Activated naive CD4-positive, alpha-beta T cell treated with anti-CD3 and anti-CD28 coated beads, Interleukin-2, amount 50 U/mL, for 16 hours (primary cell): ENCODE data around the gene PLXND1.

Source experiments
- DNase-seq: peaks from one replicate; pipeline ENCODE4 v3.0.0-alpha.2; 2020

PLXND1 gene

GRCh38 chr3:129579991-129580390 lies 26.5 kb downstream of the PLXND1 start:
- DNase-seq: no peak

GRCh38 chr3:129577925-129578786 lies 28.3 kb downstream of the PLXND1 start:
- no peak for DNase-seq

- no peak for DNase-seq
Measured at GRCh38 chr3:129577366-129577765, 29.1 kb downstream of the PLXND1 start.

GRCh38 chr3:129576514-129577352 lies 29.7 kb downstream of the PLXND1 start:
- DNase-seq: no peak

GRCh38 chr3:129575997-129576384 lies 30.5 kb downstream of the PLXND1 start:
- DNase-seq: no peak

- no peak for DNase-seq
Measured at GRCh38 chr3:129575233-129575996, 31.1 kb downstream of the PLXND1 start.

- no peak for DNase-seq
Measured at GRCh38 chr3:129574206-129574605, 32.3 kb downstream of the PLXND1 start.

GRCh38 chr3:129573493-129573892 lies 33.0 kb downstream of the PLXND1 start:
- no peak for DNase-seq

- no peak for DNase-seq
Measured at GRCh38 chr3:129572603-129573002, 33.9 kb downstream of the PLXND1 start.

GRCh38 chr3:129571605-129572547 lies 34.6 kb downstream of the PLXND1 start:
- no peak for DNase-seq

GRCh38 chr3:129569856-129570255 lies 36.6 kb downstream of the PLXND1 start:
- no peak for DNase-seq

- no peak for DNase-seq
Measured at GRCh38 chr3:129567939-129568338, 38.5 kb downstream of the PLXND1 start.

GRCh38 chr3:129567176-129567705 lies 39.2 kb downstream of the PLXND1 start:
- no peak for DNase-seq

GRCh38 chr3:129565902-129566301 lies 40.6 kb downstream of the PLXND1 start:
- DNase-seq: no peak

- no peak for DNase-seq
Measured at GRCh38 chr3:129564981-129565644, 41.4 kb downstream of the PLXND1 start.

GRCh38 chr3:129563850-129564535 lies 42.5 kb downstream of the PLXND1 start:
- no peak for DNase-seq

GRCh38 chr3:129563332-129563731 lies 43.1 kb downstream of the PLXND1 start:
- no peak for DNase-seq

- no peak for DNase-seq
Measured at GRCh38 chr3:129562803-129563202, 43.7 kb downstream of the PLXND1 start.

- no peak for DNase-seq
Measured at GRCh38 chr3:129561619-129562248, 44.7 kb downstream of the PLXND1 start.
